ENCODE results near the gene FTO.

FTO gene

GRCh38 chr16:53974484-53975080 is 270.6 kb downstream of the FTO start:
- no peak for DNase-seq

GRCh38 chr16:53980675-53981074 is 276.7 kb downstream of the FTO start:
- DNase-seq = no peak

- DNase-seq = no peak
These were observed 278.7 kb downstream of the FTO start for GRCh38 chr16:53982631-53983042.

- no peak for DNase-seq
These were observed 281.0 kb downstream of the FTO start for GRCh38 chr16:53984936-53985335.

GRCh38 chr16:53985861-53986260 is 281.9 kb downstream of the FTO start:
- DNase-seq = no peak

- no peak for DNase-seq
These were observed 282.8 kb downstream of the FTO start for GRCh38 chr16:53986793-53987192.

- no peak for DNase-seq
These were observed 284.2 kb downstream of the FTO start for GRCh38 chr16:53988136-53988535.

GRCh38 chr16:53989597-53989996 is 285.6 kb downstream of the FTO start:
- DNase-seq = no peak

GRCh38 chr16:53991754-53992378 is 287.9 kb downstream of the FTO start:
- DNase-seq = no peak

- no peak for DNase-seq
These were observed 291.4 kb downstream of the FTO start for GRCh38 chr16:53995378-53995777.

- no peak for DNase-seq
These were observed 293.0 kb downstream of the FTO start for GRCh38 chr16:53996961-53997360.

GRCh38 chr16:53998024-53998810 is 294.3 kb downstream of the FTO start:
- no peak for DNase-seq

GRCh38 chr16:53998966-53999522 is 295.1 kb downstream of the FTO start:
- DNase-seq = no peak

- DNase-seq = no peak
These were observed 295.9 kb downstream of the FTO start for GRCh38 chr16:53999841-54000240.

- no peak for DNase-seq
These were observed 296.4 kb downstream of the FTO start for GRCh38 chr16:54000361-54000760.

- DNase-seq = no peak
These were observed 302.7 kb downstream of the FTO start for GRCh38 chr16:54006693-54007092.

GRCh38 chr16:54007504-54007903 is 303.5 kb downstream of the FTO start:
- no peak for DNase-seq

- no peak for DNase-seq
These were observed 305.7 kb downstream of the FTO start for GRCh38 chr16:54009464-54010176.

- DNase-seq = no peak
These were observed 311.2 kb downstream of the FTO start for GRCh38 chr16:54015147-54015546.

GRCh38 chr16:54022362-54022761 is 318.4 kb downstream of the FTO start:
- DNase-seq = no peak

- no peak for DNase-seq
These were observed 322.5 kb downstream of the FTO start for GRCh38 chr16:54026456-54026855.

- peak; percentile 40 for DNase-seq
These were observed 323.1 kb downstream of the FTO start for GRCh38 chr16:54027062-54027461.

- DNase-seq = no peak
These were observed 323.6 kb downstream of the FTO start for GRCh38 chr16:54027558-54027957.
